HS-5 (cell line): Measurements from ENCODE around the gene PFKP.
A peak's percentile ranks its signal among the peaks of the same experiment; 100 is the strongest.
"Not testable (repeated sequence)": the region's sequence is repeated elsewhere in the genome, so short reads cannot be mapped to it uniquely, and the experiment has no call there.

Experiments
- DNase-seq: peaks from one replicate; pipeline ENCODE4 v3.0.0-alpha.2; 2012; ENCODE audit warnings: low read depth

Gene PFKP

DNA sequence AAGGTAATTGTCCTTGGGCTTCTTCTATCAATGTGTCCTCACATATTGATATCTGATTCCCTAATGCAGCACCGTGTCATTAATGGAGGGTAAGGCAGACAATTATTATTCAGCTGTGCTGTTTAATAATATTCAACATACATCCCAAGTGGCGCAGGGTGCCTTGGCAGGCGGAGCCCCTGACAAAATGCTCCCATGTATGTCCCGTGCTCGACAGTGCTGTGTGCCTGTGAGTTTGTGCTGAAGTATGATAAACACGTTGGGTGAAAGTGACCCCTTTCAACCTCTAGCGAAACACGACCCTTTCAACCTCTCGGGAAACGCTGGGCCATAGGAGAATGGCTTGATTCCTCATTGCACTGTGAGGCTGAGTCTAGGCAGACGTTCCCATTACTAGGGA, 31.3 kb downstream of the PFKP start:
- no peak for DNase-seq

DNA sequence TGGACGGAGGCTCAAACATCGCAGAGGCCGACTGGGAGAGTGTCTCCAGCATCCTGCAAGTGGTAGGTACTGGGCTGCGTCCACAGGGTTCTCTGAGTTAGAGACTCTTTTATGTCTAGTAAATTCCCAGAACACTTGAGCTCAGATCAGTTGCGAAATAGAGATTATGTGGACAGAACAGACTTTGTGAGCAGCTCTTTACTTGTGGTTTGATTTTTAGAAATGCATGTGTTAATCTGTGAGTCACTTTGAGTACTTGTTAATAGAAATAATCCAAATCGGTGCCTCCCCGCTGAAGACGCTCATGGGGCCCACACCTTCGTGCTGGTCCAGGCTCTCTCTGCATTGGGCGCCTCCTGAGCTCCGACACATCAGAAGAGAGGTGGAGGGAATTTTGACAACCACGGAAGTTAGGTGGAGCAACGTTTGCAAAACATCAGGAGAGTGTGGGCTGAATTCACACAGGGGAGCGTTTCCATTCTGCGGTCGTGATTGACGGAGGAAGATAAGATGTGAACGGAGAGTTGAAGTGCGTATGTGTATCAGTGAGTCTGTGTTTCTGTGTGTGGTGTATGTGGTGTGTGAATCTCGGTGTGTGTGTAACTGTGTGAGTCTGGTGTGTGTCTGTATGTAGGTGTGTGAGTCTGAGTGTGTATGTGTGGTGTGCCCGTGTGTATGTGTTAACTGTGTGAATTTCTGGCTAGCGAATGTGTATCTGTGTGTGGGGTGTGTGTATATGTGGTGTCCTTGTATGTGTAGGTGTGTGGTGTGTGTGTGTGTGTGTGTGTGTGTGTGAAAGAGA, 32.1 kb downstream of the PFKP start:
- no peak for DNase-seq

DNA sequence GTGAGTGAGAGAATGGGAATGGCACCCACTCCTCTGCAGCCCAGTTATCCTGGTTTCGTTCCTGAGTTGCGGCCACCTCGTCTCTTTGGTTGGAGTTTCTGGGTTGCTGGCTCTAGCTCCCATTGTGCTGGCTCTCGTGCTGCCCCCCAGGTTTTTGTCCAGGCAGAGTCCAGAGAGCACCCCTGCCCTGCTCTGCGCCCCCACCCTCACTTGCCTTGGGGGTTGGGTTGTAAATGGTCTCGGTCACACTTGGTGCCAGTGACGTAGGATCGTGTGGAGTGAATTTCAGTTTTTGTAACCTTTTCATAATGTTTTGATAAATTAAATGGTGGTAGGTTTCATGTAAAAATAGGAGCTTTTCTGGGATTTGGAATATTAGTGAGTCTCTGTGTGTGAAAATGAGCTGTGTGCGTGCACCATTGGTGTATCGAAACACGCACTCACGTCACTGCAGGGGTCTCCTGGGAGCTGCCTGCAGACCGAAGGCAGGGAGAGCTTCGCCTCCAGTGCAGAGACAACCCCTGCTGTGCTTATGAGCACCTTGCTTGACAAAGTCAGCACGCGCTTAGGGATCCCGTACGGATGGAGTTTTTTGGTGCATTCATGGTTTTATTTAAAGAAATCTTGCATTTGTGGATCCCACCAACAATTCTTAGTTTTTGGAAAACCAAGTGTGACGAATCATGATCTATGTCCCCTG, 32.9 kb downstream of the PFKP start:
- no peak for DNase-seq

DNA sequence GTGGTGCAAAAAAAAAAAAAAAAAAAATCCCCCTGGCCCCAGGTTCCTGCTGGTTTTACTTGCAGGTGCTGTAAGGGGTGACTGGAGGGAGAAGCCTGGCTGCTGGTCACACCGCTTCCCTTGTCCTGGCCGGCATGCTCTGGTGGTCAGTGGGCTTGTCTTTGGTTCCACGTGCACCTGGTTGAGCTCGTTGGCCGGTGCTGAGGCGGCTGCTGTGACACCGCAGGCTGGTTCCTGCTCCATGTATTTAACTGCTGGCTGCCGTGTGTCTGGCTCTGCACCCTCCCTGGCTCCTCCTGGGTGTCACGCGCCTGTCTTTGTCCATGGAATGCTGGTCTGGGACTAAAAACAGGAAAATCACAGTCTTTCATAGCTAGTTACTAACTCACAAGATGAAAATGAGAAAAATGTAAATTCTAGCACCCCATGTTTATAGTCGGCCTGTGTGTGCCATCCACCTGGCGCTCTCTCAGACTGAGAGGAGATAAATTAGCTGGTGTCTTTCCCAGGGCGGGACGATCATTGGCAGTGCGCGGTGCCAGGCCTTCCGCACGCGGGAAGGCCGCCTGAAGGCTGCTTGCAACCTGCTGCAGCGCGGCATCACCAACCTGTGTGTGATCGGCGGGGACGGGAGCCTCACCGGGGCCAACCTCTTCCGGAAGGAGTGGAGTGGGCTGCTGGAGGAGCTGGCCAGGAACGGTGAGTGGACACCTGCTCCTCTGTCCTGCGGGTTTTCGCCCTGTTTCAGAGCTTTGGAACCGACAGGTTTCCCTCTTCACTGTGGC, 33.7 kb downstream of the PFKP start:
- DNase-seq = no peak

DNA sequence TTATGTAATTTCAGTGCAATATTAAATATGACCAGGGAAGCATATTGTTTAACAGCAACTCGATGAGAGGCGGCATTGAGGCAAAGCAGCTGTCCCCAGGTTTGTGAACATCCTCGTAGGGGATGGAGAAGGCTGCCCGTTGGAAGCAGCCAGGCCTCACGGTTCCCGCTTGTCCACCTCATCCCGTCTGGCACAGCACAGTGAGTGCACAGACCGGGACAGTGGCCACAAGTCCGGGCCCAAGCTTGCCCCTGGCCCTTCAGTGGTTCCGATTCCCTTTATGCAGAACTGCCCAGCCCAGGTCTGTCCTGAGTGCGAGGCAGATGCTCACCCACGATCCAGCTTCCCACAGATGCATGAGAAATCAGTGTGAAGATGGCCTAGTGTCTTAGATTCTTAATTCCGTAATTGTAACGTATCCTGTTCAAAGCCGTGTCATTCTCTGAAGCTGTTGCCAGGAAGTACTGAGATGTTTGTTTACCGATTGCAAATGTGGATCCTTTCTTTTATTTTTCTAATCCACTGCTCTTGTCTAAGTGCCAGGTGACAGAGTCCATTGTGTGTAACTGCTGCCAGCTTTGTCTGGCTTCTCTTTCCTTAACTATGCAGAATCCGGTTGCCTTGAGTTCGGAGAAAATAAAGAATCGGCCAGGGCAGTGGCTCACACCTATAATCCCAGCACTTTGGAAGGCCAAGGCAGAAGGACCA, 35.5 kb downstream of the PFKP start:
- DNase-seq = no peak

DNA sequence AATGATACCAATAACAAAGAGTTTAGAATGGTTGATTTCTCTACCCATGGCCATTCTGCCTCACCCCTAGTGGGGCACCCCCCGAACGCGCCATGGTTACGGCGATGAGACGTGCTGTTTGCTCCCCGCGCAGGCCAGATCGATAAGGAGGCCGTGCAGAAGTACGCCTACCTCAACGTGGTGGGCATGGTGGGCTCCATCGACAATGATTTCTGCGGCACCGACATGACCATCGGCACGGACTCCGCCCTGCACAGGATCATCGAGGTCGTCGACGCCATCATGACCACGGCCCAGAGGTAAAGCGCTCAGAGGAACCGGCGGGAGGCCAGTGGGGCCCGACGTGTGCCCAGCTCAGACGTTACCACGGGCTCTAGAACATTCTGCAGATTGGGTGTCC, 36.3 kb downstream of the PFKP start:
- no peak for DNase-seq

DNA sequence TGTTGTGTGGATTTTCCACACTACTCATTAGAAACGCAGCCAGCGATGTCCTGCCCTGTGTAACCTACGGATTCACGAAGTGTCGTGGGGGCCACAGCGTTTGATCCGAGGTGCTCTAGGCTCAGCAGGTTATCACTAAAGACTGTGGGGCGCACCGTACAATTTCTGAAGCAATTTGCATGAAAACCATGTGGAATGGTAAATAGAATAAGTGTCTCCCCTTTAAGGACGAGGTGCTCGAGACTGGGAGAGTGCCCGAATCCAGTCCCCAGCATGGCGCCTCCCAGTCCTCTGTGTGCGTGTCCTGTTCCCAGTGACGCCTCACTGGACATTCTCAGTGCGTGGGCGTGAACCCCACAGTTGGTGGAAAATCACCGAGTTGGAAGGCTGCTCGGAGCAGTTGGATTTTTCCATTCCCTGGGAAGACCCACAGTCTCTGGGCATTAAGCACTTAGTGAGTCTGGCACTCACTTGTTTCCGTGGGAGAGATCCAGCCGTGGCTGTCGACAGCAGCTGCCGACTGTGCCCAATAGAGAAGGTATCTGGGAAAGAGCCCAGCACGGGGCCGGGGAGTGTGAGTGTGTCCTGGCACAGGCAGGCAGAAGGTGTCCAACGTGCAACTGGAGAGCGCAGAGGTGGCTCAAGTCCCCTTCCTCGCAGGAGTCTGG, 37.0 kb downstream of the PFKP start:
- DNase-seq = no peak

DNA sequence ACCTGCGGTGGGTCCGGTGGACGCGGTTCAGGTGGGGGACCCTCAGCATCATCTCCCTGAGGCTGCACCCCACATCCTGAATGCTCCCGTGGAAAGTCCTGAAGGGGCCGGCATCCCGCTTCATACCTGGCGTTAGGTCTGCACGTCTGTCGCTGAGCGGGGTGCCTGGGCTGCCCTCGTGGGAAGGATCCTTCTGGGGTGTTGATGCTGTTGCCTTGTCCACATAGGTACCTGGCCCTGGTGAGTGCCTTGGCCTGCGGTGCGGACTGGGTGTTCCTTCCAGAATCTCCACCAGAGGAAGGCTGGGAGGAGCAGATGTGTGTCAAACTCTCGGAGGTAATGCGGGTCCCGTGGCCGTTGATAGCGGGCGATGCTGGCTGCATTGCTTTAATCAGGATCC, 37.8 kb downstream of the PFKP start:
- no peak for DNase-seq

DNA sequence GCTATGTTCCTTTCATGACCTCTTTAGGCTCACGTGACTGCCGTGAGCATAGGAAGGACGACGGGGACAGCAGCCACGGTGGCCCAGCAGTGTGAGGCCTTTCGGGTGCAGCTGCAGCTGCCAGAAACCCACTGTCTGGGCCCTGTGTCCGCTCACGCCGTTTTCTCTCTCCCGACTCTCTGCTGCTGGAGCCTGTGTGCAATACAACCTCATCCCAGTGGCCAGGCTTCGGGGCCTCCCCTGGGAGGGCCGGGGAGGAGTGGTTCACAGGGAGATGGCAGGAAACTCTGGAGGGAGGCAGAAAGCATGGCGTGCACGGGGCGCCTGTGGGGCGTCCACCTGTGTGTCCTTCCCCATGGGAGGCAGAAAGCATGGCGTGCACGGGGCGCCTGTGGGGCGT, 38.6 kb downstream of the PFKP start:
- no peak for DNase-seq

DNA sequence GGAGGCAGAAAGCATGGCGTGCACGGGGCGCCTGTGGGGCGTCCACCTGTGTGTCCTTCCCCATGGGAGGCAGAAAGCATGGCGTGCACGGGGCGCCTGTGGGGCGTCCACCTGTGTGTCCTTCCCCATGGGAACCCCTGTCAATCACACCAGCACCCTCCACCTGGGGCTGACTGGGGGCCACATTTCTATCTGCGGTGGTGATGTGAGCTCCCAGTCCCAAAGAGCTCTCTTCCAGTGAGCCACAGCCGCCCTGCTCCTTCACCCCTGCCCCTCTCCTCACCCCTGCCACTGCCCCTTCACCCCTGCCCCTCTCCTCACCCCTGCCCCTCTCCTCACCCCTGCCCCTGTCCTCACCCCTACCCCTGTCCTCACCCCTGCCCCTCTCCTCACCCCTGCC, 39.0 kb downstream of the PFKP start:
- not testable (repeated sequence) for DNase-seq

DNA sequence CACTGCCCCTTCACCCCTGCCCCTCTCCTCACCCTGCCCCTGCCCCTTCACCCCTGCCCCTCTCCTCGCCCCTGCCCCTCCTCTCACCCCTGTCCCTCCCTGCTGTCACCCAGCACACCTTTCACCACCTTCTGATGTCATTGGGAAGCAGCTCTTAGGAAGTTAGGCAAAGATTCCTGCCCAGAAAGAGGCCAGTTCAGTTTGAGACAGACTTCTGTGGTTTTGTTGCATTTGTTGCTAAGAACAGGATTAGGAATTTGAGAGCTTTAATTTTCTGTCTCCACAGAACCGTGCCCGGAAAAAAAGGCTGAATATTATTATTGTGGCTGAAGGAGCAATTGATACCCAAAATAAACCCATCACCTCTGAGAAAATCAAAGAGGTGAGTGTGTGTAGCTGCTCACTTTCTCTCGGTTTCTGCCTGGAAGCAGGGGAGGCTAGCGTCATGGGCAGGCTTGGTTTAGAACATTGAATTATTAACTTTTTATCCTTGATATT, 39.6 kb downstream of the PFKP start:
- DNase-seq = no peak

DNA sequence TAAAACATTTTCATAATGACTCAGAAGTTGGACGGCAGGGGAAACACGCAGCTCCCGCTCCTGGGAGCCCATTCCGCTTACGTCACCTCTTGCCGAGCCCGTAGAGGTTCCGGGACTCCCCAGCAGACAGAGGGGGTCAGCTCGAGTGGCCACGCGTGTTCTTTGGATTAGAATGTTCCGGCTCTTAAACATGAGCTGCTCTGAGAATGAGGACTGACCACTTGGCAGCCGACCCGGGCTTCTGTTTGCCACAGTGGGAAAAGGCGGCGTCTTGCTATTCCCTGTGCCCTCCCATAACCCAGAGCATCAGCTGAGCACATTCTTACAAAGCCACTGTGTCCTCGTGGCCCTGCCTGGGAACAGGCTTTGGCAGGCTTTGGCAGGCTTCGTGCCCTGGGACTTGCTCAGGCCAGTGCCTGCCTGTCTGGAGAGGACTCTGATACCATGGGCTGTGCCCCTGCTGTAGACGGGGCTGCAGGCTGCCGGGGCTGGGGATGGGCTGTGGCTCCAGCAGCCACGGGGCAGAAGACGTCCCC, 40.1 kb downstream of the PFKP start:
- DNase-seq = peak; percentile 71

DNA sequence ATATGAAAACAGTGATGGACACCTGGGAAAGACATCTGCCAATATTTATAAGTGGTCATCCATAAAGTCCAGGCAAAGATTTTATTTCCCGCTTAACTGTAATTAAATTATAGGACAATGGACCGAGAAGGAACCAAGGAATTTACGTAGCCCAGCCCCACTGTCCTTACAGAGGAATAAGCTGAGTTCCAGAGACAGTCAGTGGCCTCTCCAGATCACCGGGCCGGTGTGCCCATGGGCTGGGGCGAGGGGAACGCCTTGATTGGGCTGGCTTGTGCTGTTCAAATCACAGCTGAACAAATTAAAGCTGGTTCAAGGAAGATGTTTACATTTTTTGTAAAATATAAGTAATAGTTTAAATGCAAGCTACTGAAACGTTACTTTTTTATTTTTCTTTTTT, 40.7 kb downstream of the PFKP start:
- DNase-seq = no peak

DNA sequence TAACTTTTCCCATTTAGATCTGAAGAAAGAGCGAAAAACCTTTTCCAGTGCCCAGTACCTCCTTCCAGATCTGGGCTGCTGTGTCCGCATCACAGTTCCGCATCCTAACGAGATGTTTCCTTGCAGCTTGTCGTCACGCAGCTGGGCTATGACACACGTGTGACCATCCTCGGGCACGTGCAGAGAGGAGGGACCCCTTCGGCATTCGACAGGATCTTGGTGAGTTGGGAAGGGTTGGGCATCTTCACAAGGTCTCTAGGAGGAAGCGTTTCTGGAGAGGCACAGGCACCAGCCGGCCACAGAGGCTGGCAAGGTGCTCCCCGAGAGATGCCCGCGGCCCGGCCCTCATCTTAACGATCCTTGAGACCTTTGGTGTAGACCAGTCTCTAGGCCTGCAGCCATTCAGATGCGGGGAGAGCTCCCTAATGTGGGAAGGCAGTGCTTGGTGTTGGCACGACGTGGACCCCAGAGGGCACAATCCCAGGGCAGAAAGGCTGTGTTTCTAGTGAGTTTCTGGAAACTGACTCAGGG, 41.3 kb downstream of the PFKP start:
- DNase-seq = no peak

DNA sequence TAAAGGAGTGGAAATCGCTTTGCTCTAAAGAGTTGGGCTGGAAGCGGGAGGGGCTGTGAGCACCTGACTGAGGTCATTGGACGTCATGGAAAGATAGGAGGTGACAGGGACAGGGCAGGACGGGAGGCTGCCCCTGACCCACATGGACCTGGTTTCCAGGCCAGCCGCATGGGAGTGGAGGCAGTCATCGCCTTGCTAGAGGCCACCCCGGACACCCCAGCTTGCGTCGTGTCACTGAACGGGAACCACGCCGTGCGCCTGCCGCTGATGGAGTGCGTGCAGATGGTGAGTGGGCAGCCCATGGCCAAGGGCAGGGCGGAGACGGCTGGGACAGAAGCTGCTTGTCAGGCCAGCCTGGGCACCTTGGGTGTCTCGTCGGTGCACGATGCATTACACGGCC, 41.8 kb downstream of the PFKP start:
- no peak for DNase-seq

DNA sequence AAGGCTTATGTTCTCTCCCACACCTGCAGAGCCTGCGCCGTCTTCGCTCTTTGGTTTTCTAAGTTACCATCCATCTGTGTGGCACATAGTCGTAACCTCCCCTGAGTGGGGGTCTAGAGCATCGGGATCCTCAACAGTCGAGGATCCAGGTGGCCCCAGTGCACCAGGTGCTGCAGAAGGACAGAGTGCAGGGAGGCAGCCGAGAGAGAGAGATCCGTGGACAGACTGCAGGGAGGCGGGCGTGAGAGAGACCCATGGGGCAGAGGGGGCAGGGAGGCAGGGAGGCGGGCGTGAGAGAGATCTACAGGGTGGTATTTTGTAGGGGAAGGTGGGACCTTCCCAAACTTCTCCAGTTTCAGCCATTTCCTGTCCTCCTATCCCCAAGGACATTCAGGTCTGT, 42.3 kb downstream of the PFKP start:
- no peak for DNase-seq

DNA sequence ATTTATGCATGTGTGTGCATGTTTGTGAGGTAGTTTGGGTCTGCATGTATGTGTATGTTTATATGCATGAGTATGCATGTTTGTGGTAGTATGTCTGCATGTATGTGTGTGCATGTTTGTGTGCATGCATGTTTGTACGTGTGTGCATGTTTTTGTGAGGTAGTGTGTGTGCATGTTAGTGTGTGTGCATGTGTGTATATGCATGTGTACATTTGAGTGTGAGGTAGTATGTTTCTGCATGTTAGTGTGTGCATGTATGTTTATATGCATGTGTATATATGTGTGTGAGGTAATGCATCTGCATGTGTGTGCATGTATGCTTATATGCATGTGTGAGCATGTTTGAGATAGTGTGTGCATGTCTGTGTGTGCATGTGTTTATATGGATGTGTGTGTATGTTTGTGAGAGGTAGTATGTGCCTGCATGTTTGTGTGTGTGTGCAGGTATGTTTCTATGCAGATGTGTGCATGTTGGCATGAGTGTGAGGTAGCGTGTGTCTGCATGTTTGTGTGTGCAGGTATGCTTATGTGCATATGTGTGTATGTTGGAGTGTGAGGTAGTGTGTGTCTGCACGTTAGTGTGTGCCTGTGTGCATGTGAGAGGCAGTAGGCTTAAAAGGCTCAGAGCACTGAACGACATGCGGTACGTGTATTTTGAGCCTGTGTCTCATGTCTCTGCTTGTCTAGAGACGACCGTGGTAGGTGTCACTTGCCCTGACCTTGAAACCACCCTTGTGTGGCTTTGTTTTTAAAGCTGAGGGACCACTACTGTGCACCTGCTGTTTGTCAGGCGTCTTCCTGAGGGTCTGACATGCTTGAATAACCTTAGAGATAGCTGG, 43.7 kb downstream of the PFKP start:
- DNase-seq = no peak

DNA sequence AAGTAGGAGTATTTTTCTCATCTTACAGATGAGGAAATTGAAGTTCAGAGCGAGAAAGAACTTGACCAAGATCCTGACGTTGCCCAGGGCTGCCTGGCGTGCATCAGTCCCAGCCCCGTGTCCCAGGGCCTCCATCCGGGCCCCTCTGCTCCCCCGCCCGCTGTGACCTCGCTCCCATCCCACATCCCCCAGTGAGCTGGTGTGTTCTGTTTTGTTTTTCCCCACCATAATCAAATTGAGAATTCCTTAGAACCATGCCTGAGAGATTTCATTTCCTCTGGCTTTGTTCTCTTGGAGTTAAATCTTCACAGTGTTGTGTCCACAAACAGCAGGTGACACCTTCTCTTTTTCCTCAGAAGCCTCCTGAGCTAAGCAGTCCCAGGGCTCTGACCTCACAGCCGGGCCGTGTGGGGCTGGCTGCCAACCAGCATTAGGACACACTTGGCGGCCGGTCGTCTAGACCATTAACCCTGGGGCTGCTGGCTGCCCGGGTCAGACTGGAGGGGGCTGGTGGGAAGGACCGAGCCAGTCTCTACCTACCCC, 44.3 kb downstream of the PFKP start:
- no peak for DNase-seq

DNA sequence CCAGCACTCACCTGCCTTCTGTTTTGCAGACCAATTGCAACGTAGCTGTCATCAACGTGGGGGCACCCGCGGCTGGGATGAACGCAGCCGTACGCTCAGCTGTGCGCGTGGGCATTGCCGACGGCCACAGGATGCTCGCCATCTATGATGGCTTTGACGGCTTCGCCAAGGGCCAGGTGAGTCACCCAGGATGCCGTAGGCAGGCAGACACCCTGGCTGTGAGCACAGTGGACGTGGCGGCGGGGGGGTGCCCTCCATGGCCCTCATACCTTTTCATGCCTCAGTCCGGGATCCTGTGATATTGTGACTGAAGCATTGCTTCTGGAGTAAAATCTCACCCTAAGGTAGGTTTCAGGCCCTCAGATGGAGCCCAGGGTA, 46.0 kb downstream of the PFKP start:
- no peak for DNase-seq

DNA sequence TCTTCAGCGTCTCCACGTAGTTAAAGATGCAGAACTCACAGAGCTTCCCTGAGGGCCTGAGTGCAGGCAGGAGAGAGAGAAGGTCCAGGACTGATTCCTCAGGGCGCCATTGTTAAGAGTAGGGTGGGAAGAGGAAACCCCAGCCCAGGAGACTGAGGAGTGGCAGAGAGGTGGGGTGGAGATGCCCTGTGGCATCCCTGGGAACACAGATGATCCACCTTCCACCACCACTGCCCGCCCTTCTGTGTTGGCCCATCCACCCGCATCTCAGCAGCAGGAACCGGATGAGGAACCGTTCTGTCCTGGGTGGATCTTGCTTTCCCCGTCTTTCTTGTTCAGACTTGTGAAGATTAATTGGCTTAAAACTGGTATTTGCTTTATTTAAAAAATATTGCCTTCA, 48.3 kb downstream of the PFKP start:
- no peak for DNase-seq
